Esophagus (tissue), 2 donors: ENCODE data around the gene GGACT. TPM values are rescaled to one million over a fixed set of nuclear protein-coding genes. Genes with fewer than 3 reads are reported as not detected.
A peak's percentile ranks its signal among the peaks of the same experiment; 100 is the strongest.

Source experiments
- H3K27ac ChIP-seq, 2 donors: one replicate each; pipeline ENCODE4 v1.5.1; 2013; ENCODE audit warnings: low read depth in 2 of 2, mild to moderate bottlenecking in 2 of 2, inconsistent platforms in 1 of 2, low read length in 1 of 2, moderate library complexity in 1 of 2
- H3K27me3 ChIP-seq, 2 donors: one replicate each; pipeline ENCODE4 v1.6.1; 2013; ENCODE audit warnings: low read length in 2 of 2, control low read depth in 1 of 2, mild to moderate bottlenecking in 1 of 2; ENCODE audit not compliant: insufficient read depth in 2 of 2, control insufficient read depth in 1 of 2
- H3K36me3 ChIP-seq, 2 donors: one replicate each; pipeline ENCODE4 v1.6.1; 2013; ENCODE audit warnings: low read length in 1 of 2; ENCODE audit not compliant: control insufficient read depth in 2 of 2, insufficient read depth in 2 of 2
- H3K4me1 ChIP-seq, 2 donors: one replicate each; pipeline ENCODE4 v1.6.1; 2013; ENCODE audit warnings: low read length in 1 of 2; ENCODE audit not compliant: control insufficient read depth in 2 of 2, insufficient read depth in 2 of 2
- H3K4me3 ChIP-seq, 2 donors: one replicate each; pipeline ENCODE4 v1.5.1; 2013; ENCODE audit warnings: low read length in 2 of 2, mild to moderate bottlenecking in 2 of 2, low read depth in 1 of 2, moderate library complexity in 1 of 2
- H3K9me3 ChIP-seq, 2 donors: one replicate each; pipeline ENCODE4 v1.6.1; 2013; ENCODE audit warnings: mild to moderate bottlenecking in 2 of 2, low read depth in 1 of 2, low read length in 1 of 2, moderate library complexity in 1 of 2; ENCODE audit not compliant: control insufficient read depth in 2 of 2, insufficient read depth in 1 of 2
- WGBS, 2 donors: extraction: QIAGEN DNeasy Blood & Tissue Kit; methylation state at CpG; one replicate each; pipeline ENCODE4 v1.1.7; 2013; 5-methylcytosine and 5-hydroxymethylcytosine counted together
- polyA plus RNA-seq, 2 donors: library from polyadenylated mRNA; stranded (reverse); fragments of 200-250 nt; gene quantifications; one replicate each; pipeline ENCODE4 v1.2.3, GENCODE V29; 2013
- donor health status: healthy with polysubstance abuse.
- donor health status: Bipolar disorder and iron deficiency.

The GGACT gene
- polyA plus RNA-seq, 2 donors: 0.81 to 1.3 TPM

- WGBS, 2 donors: 45 to 56% methylated on average over 22 of the region's 22 CpGs
- Histone ChIP-seq H3K4me3 (peak overlapping the region in 1 of 2 donors; percentile 4), H3K27me3 (no peaks in the 10 kb centered on the region), H3K4me1 (peaks cover 13 to 16% of the 10 kb centered on the region in 2 donors), H3K27ac (peak overlapping the region; percentile 62 to 90), H3K36me3 (no peaks in the 10 kb centered on the region), H3K9me3 (no peaks in the 10 kb centered on the region)
Observed at GRCh38 chr13:100544866-100545683, 43.5 kb downstream of the GGACT start.

GRCh38 chr13:100543872-100544602, 44.6 kb downstream of the GGACT start:
- Histone ChIP-seq H3K9me3 (no peaks in the 10 kb centered on the region), H3K27ac (peak overlapping the region in 1 of 2 donors; percentile 11), H3K36me3 (no peaks in the 10 kb centered on the region), H3K4me1 (peaks cover 13 to 16% of the 10 kb centered on the region in 2 donors), H3K4me3 (no peak overlapping the region), H3K27me3 (no peaks in the 10 kb centered on the region)
- WGBS, 2 donors: 70 to 80% methylated on average over 26 of the region's 26 CpGs

GRCh38 chr13:100542826-100543156, 45.8 kb downstream of the GGACT start:
- H3K27me3 ChIP-seq: no peaks in the 10 kb centered on the region
- H3K4me1 ChIP-seq: peaks cover 12 to 16% of the 10 kb centered on the region in 2 donors
- WGBS, 2 donors: 35 to 41% methylated on average over 8 of the region's 8 CpGs
- H3K27ac ChIP-seq: peak overlapping the region; percentile 6 to 78
- H3K36me3 ChIP-seq: no peaks in the 10 kb centered on the region
- no peak overlapping the region for H3K4me3 ChIP-seq
- no peaks in the 10 kb centered on the region for H3K9me3 ChIP-seq

- H3K27ac ChIP-seq: peak overlapping the region; percentile 6 to 78
- no peaks in the 10 kb centered on the region for H3K9me3 ChIP-seq
- H3K36me3 ChIP-seq: no peaks in the 10 kb centered on the region
- H3K4me1 ChIP-seq: peaks cover 10 to 18% of the 10 kb centered on the region in 2 donors
- 64 to 72% methylated on average over 18 of the region's 18 CpGs for WGBS, 2 donors
- H3K4me3 ChIP-seq: no peak overlapping the region
- H3K27me3 ChIP-seq: no peaks in the 10 kb centered on the region
Observed at GRCh38 chr13:100541897-100542825, 46.4 kb downstream of the GGACT start.

GRCh38 chr13:100540621-100541020, 48.0 kb downstream of the GGACT start:
- Histone ChIP-seq H3K9me3 (no peaks in the 10 kb centered on the region), H3K4me3 (no peak overlapping the region), H3K36me3 (no peaks in the 10 kb centered on the region), H3K27me3 (no peaks in the 10 kb centered on the region), H3K4me1 (peaks cover 7 to 13% of the 10 kb centered on the region in 2 donors), H3K27ac (no peak overlapping the region)
- WGBS, 2 donors: 73 to 81% methylated on average over 3 of the region's 3 CpGs

GRCh38 chr13:100537951-100538462, 50.6 kb downstream of the GGACT start:
- Histone ChIP-seq H3K4me3 (no peak overlapping the region), H3K27ac (no peak overlapping the region), H3K9me3 (no peaks in the 10 kb centered on the region), H3K27me3 (no peaks in the 10 kb centered on the region), H3K36me3 (peaks cover 0 to 2% of the 10 kb centered on the region in 2 donors), H3K4me1 (peaks cover 0 to 4% of the 10 kb centered on the region in 2 donors)
- WGBS, 2 donors: 96 to 100% methylated on average over 5 of the region's 5 CpGs

GRCh38 chr13:100537486-100537885, 51.1 kb downstream of the GGACT start:
- no peaks in the 10 kb centered on the region for H3K9me3 ChIP-seq
- H3K27me3 ChIP-seq: no peaks in the 10 kb centered on the region
- H3K27ac ChIP-seq: no peak overlapping the region
- H3K4me1 ChIP-seq: peaks cover 0 to 3% of the 10 kb centered on the region in 2 donors
- no peak overlapping the region for H3K4me3 ChIP-seq
- H3K36me3 ChIP-seq: peaks cover 0 to 2% of the 10 kb centered on the region in 2 donors
- 95 to 97% methylated on average over 9 of the region's 9 CpGs for WGBS, 2 donors

- 92 to 94% methylated on average over 13 of the region's 13 CpGs for WGBS, 2 donors
- H3K27me3 ChIP-seq: no peaks in the 10 kb centered on the region
Observed at GRCh38 chr13:100536643-100537180, 51.9 kb downstream of the GGACT start.

More at GRCh38 chr13:100536643-100537180, 51.9 kb downstream of the GGACT start:
- H3K36me3 ChIP-seq: peaks cover 0 to 5% of the 10 kb centered on the region in 2 donors
- H3K27ac ChIP-seq: no peak overlapping the region
- H3K9me3 ChIP-seq: no peaks in the 10 kb centered on the region
- H3K4me3 ChIP-seq: no peak overlapping the region
- H3K4me1 ChIP-seq: peaks cover 0 to 2% of the 10 kb centered on the region in 2 donors
